HepG2 (cell line): ENCODE measurements around the gene GRK6. TPM values are rescaled to one million over a fixed set of nuclear protein-coding genes. Genes with fewer than 3 reads are reported as not detected.

Experiments
- CREB3 ChIP-seq: sonication (generic); formaldehyde crosslinking; IDR thresholded peaks from 2 replicates; pipeline ENCODE4 v1.5.0; 2020; ENCODE audit warnings: missing genetic modification reagents
- DNMT3B ChIP-seq: conservative IDR thresholded peaks from 2 replicates; pipeline ENCODE4 v1.6.1; 2016; ENCODE audit warnings: missing biosample characterization, control low read depth
- FOSL2 ChIP-seq: sonication (generic); formaldehyde crosslinking; IDR thresholded peaks from 2 replicates; pipeline ENCODE4 v1.4.0; 2020; ENCODE audit warnings: missing genetic modification reagents
- FOXA1 ChIP-seq, 2 experiments: fragments of 450-650 bp in 1 of 2; sonication (generic) in 1 of 2; formaldehyde crosslinking in 1 of 2; IDR thresholded peaks; 2 replicates each; pipeline versions ENCODE4 v1.4.0 to v1.6.1; 2016 to 2020; ENCODE audit warnings: missing genetic modification reagents in 1 of 2
- JDP2 ChIP-seq: sonication (generic); formaldehyde crosslinking; IDR thresholded peaks from 2 replicates; pipeline ENCODE4 v1.8.1; 2022; ENCODE audit warnings: missing genetic modification reagents, borderline replicate concordance
- LRRFIP1 ChIP-seq: sonication (generic); formaldehyde crosslinking; conservative IDR thresholded peaks from 2 replicates; pipeline ENCODE4 v1.4.0; 2020; ENCODE audit warnings: missing genetic modification reagents
- NFRKB ChIP-seq: fragments of 450-650 bp; IDR thresholded peaks from 2 replicates; pipeline ENCODE4 v1.6.1; 2017
- NR2F2 ChIP-seq: IDR thresholded peaks from 2 replicates; pipeline ENCODE4 v1.6.1; 2012; ENCODE audit warnings: low read depth, inconsistent platforms, borderline replicate concordance
- PLSCR1 ChIP-seq: sonication (generic); formaldehyde crosslinking; IDR thresholded peaks from 2 replicates; pipeline ENCODE4 v1.5.0; 2020; ENCODE audit warnings: missing genetic modification reagents, mild to moderate bottlenecking, borderline replicate concordance
- SMAD1 ChIP-seq: sonication (generic); formaldehyde crosslinking; IDR thresholded peaks from 2 replicates; pipeline ENCODE4 v1.4.0; 2020; ENCODE audit warnings: missing genetic modification reagents, low read depth, mild to moderate bottlenecking, borderline replicate concordance
- SMAD3 ChIP-seq: sonication (generic); formaldehyde crosslinking; IDR thresholded peaks from 2 replicates; pipeline ENCODE4 v1.4.0; 2020; ENCODE audit warnings: missing genetic modification reagents
- SRSF1 ChIP-seq: fragments of 200-400 bp; formaldehyde crosslinking; optimal IDR thresholded peaks from 2 replicates; pipeline ENCODE3; 2017; ENCODE audit warnings: mild to moderate bottlenecking, low read depth, low read length, moderate library complexity
- TBL1XR1 ChIP-seq: fragments of 150-350 bp; IDR thresholded peaks from 2 replicates; pipeline ENCODE4 v1.6.1; 2014; ENCODE audit warnings: borderline replicate concordance, low read length; ENCODE audit not compliant: partially characterized antibody
- TBP ChIP-seq: sonication (generic); formaldehyde crosslinking; IDR thresholded peaks from 2 replicates; pipeline ENCODE4 v1.5.0; 2020; ENCODE audit warnings: missing genetic modification reagents
- ZFP82 ChIP-seq: sonication (generic); formaldehyde crosslinking; IDR thresholded peaks from 2 replicates; pipeline ENCODE4 v1.5.1; 2020; ENCODE audit warnings: mild to moderate bottlenecking, missing genetic modification reagents, borderline replicate concordance
- ZFX ChIP-seq: sonication (generic); formaldehyde crosslinking; IDR thresholded peaks from 2 replicates; pipeline ENCODE4 v1.4.0; 2020; ENCODE audit warnings: mild to moderate bottlenecking, low read depth, missing genetic modification reagents, moderate library complexity
- ZNF432 ChIP-seq: sonication (generic); formaldehyde crosslinking; IDR thresholded peaks from 2 replicates; pipeline ENCODE4 v1.5.0; 2020; ENCODE audit warnings: missing genetic modification reagents, mild to moderate bottlenecking, borderline replicate concordance
- ZNF552 ChIP-seq: sonication (generic); formaldehyde crosslinking; IDR thresholded peaks from 2 replicates; pipeline ENCODE4 v1.9.0; 2022; ENCODE audit warnings: missing genetic modification reagents, mild to moderate bottlenecking, borderline replicate concordance
- ZNF724P ChIP-seq: sonication (generic); formaldehyde crosslinking; IDR thresholded peaks from 2 replicates; pipeline ENCODE4 v1.8.0; 2022; ENCODE audit warnings: missing genetic modification reagents, borderline replicate concordance
- ZNF749 ChIP-seq: sonication (generic); formaldehyde crosslinking; IDR thresholded peaks from 2 replicates; pipeline ENCODE4 v1.8.0; 2022; ENCODE audit warnings: mild to moderate bottlenecking, missing genetic modification reagents, moderate library complexity, borderline replicate concordance
- ZNF770 ChIP-seq: sonication (generic); formaldehyde crosslinking; IDR thresholded peaks from 2 replicates; pipeline ENCODE4 v1.5.0; 2020; ENCODE audit warnings: mild to moderate bottlenecking, missing genetic modification reagents
- ZNF883 ChIP-seq: sonication (generic); formaldehyde crosslinking; IDR thresholded peaks from 2 replicates; pipeline ENCODE4 v1.5.1; 2020; ENCODE audit warnings: mild to moderate bottlenecking, missing genetic modification reagents; ENCODE audit errors: not compliant biosample characterization
- polyA plus RNA-seq, 8 experiments: library from polyadenylated mRNA; depleted of rRNA in 3 of 8; stranded (reverse) in 7 of 8; unstranded in 1 of 8; fragments of >200 nt; fragmentation: Illumina TruSeq in 4 of 8; extraction: Trizol in 4 of 8; gene quantifications; 2 replicates each; pipeline versions ENCODE4 v1.2.1 to v1.2.3, GENCODE V29; 2011 to 2016; ENCODE audit warnings: low read depth in 4 of 8, missing spikeins in 1 of 8, mixed read lengths in 1 of 8; ENCODE audit not compliant: insufficient read depth in 1 of 8
- total RNA-seq, 5 experiments: library from RNA; depleted of rRNA; stranded (reverse); fragments of >200 nt; fragmentation: Illumina TruSeq; extraction: Trizol; gene quantifications; 2 replicates each; pipeline ENCODE4 v1.2.3, GENCODE V29; 2016; ENCODE audit warnings: low read depth in 1 of 5

GRK6 gene
- total and polyA plus RNA-seq, 2 of the 13 experiments (the other 11 are each of a cell fraction or from before 2014, with no cell fraction given) = 13.2 to 19.9 TPM

GRCh38 chr5:177377851-177378776 lies 48.4 kb upstream of the GRK6 start (continued):
- no peak for TF ChIP-seq SMAD3 (CRISPR knock-in tag)
- no peak for TF ChIP-seq LRRFIP1 (CRISPR knock-in tag)
- TF ChIP-seq ZNF883 (CRISPR knock-in tag) = no peak
- no peak for TF ChIP-seq JDP2 (CRISPR knock-in tag)
- TF ChIP-seq NFRKB = no peak
- TF ChIP-seq ZNF552 (CRISPR knock-in tag) = no peak
- TF ChIP-seq ZFX (CRISPR knock-in tag) = no peak
- no peak for TF ChIP-seq FOSL2
- no peak for TF ChIP-seq PLSCR1 (CRISPR knock-in tag)
- TF ChIP-seq CREB3 = no peak
- no peak for TF ChIP-seq ZNF724P (CRISPR knock-in tag)
- no peak for TF ChIP-seq SRSF1
- TF ChIP-seq SMAD1 (CRISPR knock-in tag) = no peak
- TF ChIP-seq ZFP82 = no peak
- TF ChIP-seq TBP = no peak
- no peak for TF ChIP-seq NR2F2
- no peak for TF ChIP-seq TBL1XR1
- no peak for TF ChIP-seq ZNF749 (CRISPR knock-in tag)
- TF ChIP-seq DNMT3B (CRISPR knock-in tag) = no peak
- no peak for TF ChIP-seq FOXA1 (IDR thresholded peaks at IDR 0.05)
- TF ChIP-seq FOXA1 (CRISPR knock-in tag; IDR thresholded peaks at IDR 0.05) = no peak
- TF ChIP-seq ZNF770 (CRISPR knock-in tag) = no peak
- no peak for TF ChIP-seq ZNF432
